GM21381 (cell line): Measurements from ENCODE around the gene CCDC88B.

Source experiments
- ATAC-seq: cut with Tn5 transposase; IDR thresholded peaks from one replicate; pipeline ENCODE4 v1.9.1; 2021; ENCODE audit warnings: mild to moderate bottlenecking, moderate library complexity; ENCODE audit not compliant: unreplicated experiment

CCDC88B gene

GRCh38 chr11:64406221-64406946 is 66.4 kb downstream of the CCDC88B start:
- no peak for ATAC-seq
